Tongue (tissue), 2 donors: Measurements from ENCODE around the gene ABCA13. TPM values are rescaled to one million over a fixed set of nuclear protein-coding genes. Genes with fewer than 3 reads are reported as not detected.

Experiments
- DNase-seq: peaks from one replicate; pipeline ENCODE4 v3.0.0-alpha.2; 2015
- total RNA-seq: library from RNA; depleted of rRNA; stranded (reverse); fragments of >200 nt; gene quantifications from one replicate; pipeline ENCODE4 v1.2.3, GENCODE V29; 2014

Gene ABCA13
- total RNA-seq, 1 donor from 2014 or later = 0.72 TPM

DNA sequence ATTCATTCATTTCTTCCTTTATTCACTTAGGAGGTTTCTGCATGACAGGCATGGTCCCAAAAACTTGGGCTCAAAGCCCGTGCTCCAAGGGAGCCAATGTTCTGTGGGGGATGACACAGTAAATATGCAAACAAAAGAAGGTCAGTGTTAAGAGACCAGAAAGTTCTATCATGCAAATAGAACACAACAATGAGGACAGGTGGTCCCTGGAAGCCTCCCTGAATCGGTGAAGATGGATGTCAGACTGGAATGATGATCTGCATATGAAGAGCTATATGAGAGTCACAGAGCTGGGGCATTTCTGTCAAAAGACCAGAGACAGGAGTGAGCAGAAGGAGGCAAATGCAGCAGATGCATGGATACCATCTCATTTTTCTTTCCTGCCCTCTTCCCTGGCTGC, 129.0 kb downstream of the ABCA13 start:
- no peak for DNase-seq

DNA sequence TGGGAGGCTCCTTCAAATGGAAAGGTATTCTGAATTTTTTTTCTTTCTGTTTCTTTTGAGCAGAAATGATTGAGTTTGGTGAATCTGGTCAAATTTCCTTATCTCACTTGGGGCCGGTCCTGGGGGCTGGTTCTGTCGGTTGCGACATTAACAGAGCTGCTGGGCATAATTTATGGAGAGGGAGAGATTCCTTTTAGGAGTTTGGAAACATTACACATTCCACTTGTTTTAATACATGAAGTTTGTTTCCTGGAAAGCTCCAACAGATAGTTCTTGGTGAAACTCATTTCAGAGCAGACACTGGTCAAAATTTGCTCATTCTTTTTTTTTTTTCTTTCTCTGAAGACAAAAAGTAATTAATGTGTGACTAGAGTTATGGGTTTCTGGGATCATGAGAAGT, 129.9 kb downstream of the ABCA13 start:
- DNase-seq = no peak

DNA sequence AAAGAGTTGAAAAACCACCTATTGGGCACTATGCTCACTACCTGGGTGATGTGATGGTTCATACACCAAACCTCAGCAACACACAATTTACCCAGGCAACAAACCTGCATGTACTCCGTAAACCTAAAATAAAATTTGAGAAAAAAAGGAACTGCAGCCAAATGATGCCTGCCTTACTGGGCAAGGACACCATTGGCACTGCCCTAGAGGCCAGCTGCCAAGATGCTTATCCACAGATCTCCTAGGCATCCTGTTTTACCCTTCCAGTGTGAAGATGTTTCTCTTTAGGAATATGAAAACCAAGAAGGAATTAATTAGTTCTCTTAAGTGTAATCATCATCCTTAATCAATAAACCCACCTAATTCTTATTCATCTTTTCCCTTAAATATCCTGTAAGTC, 133.4 kb downstream of the ABCA13 start:
- DNase-seq = no peak

DNA sequence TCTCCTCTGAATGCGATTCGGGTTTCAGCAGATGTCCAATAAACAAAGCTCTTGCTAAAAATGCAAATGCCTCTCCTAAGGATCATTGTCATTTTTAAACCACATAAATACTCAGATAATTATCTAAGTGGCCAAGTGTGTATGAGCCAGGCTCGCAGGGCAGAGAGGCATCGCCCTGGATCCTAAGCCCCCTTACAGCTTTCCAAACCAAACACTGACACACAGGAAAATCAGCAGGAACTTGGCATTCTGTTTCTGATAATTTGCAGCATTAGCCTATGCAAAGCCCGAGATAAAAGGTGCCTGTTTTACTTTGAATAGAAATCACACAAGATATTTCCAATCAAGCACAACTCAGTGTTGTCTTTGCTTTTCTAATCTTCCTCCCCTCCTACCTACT, 134.4 kb downstream of the ABCA13 start:
- no peak for DNase-seq

- no peak for DNase-seq
Measured at GRCh38 chr7:48307041-48307714, 135.9 kb downstream of the ABCA13 start.

DNA sequence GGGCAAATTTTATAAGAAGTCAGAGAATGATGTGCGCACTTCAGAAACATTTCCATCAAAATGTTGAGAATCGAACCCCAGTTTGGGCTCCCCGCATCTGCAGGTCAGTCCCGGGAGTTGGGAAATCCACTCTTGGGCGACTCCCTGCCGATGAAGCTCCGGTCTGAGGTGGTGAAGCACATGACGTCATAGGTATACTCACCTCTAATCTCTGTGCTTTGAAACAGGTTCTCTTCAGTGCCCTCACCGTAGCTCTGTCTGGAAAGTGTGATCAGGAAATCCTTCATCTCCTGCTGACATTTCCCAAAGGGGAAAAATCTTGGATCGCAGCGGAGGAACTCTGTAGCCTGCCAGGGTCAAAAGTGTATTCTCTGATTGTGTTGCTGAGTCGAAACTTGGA, 138.5 kb downstream of the ABCA13 start:
- no peak for DNase-seq

DNA sequence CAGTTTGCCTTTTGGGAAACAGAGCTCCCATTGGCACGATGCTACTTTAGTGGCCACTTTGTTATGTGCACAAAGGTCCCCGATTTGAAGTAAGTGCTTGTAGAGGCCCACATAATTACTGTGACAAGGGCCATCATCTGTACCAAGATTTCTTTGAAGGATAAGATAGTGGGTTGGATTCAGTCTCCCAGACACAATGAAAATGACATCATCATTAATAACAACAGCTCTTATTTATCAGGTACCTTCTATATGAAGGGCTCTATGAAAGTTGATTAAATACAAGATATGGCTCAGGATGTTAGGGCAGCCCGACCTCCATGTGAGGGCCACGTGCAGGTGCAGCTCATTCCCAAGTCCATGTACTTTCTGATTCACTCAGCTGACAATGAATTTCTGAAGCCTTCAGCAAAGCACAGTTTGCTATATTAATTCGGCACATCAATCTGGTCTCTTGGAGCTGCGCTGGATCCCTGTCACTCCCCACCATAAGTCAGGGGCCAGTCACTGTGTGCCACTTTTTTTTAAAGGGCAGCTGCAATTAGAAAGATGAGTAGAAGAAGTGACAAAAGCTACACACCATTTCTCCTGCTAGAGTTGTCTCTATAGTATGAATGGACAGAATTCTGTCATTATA, 140.3 kb downstream of the ABCA13 start:
- no peak for DNase-seq

GRCh38 chr7:48312151-48312550, 140.9 kb downstream of the ABCA13 start:
- DNase-seq = no peak

- no peak for DNase-seq
Measured at GRCh38 chr7:48316768-48317167, 145.5 kb downstream of the ABCA13 start.

- no peak for DNase-seq
Measured at GRCh38 chr7:48317360-48317759, 146.1 kb downstream of the ABCA13 start.

DNA sequence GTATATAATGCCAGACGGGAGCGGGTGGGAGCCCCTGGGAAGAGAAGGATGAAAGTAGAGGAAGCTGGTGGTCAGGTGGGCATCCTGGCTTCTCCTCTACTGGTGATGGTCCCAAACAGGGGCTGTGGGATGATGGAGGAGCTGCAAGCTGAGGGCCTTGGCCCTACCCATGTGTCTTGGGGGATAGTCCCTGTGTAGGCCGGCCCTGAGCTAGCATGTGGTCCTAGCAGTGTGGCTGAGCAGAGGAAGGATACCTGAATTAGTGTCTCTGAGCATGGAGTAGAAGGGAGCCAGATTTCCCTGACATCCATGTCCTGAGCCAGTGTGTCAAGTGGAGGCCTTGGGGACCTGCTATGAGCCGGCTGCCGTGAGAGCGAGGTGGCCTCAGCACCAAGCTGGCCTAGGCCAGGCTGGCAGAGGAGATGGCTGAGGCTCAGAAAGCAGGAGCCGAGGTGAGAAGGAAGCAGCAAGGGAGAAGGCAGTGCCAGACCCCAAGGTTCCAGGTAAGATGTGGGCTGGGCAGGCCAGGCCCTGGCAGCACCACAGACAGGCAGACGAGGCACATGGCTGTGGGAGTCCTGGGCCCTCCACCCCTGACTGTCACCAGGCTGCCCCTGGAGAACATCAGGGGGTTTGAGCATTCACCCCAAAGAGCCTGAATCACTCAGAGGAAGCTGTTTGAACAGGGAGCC, 150.2 kb downstream of the ABCA13 start:
- no peak for DNase-seq

DNA sequence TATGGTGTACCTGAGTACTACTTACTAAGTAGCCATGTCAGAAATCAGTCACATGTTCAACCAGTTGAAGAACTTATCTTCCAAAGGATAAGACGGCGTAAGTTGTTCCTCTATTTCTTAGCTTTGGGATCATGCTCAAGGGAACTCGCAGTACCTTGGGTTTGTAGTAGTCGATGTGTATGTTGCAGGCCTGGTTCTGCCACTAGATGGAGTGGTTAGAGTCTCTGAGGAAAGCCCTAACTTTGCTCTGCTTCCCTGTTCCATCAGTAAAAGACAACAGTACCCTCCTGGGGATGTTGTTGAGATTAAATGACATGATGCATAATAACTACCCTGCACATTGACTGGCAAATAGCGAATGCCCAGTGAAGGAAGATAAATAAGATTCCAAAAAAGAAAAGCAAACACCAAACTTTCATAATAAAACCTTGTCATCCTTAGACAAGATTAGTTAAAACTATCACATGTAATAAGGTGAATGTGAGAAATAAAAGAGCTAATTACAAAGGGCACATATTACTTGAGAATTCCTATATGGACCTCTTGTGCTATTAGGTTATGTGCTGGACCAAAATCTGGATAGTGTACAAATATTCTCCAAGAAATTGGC, 165.9 kb downstream of the ABCA13 start:
- peak; percentile 27 for DNase-seq

- DNase-seq = no peak
Measured at GRCh38 chr7:48337781-48338180, 166.5 kb downstream of the ABCA13 start.

- DNase-seq = no peak
Measured at GRCh38 chr7:48347230-48347825, 176.1 kb downstream of the ABCA13 start.

DNA sequence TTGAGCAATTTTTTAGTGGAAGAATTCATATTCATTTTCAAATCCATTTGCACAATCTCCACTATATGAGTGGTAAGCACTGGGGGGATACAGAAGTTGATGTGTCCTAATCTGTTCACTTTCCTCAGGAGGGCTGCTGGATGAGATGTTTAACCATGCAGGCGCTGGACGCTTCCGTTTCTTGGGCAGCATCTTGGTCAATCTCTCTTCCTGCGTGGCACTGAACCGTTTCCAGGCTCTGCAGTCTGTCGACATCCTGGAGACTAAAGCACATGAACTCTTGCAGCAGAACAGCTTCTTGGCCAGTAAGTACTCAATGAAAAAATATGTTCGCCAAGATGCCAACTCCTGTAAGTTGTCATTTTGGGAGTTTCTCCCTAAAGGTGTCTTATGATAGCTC, 179.3 kb downstream of the ABCA13 start:
- no peak for DNase-seq

- no peak for DNase-seq
Measured at GRCh38 chr7:48351900-48352299, 180.6 kb downstream of the ABCA13 start.

DNA sequence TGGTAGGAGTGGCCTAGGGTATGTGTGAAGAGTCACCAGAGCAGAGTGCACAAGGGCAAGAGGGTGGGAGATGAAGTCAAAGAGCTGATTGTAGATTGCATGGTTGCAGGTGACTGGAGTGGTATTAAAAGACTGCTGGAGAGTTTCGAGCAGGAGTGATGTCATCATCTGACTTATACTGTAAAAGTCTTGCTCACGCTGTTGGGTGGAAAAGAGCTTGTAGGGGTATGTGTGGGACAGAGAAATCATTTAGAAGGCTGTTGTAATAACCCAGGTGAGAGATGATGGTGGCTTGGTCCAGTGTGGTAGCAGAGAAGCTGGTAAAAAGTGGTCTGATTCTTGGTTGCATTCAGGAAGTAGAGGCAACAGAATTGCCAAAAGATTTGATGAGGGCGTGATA, 184.1 kb downstream of the ABCA13 start:
- no peak for DNase-seq

GRCh38 chr7:48360574-48360973, 189.3 kb downstream of the ABCA13 start:
- DNase-seq = no peak

GRCh38 chr7:48363174-48363573, 191.9 kb downstream of the ABCA13 start:
- no peak for DNase-seq

DNA sequence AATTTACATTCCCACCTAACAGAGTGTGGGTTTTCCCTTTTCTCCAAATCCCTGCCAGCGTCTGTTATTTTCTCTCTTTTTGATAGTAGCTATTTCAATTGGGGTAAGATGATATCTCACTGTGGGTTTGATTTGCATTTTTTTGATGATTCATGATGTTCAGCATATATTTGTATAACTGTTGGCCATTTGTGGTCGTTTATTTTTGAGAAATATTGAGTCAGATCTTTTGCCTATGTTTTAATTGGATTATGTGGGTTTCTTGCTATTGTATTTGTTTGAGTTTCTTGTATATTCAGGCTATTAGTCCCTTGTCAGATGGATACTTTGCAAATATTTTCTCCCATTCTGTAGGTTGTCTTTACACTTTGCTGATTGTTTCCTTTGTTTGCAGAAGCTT, 193.8 kb downstream of the ABCA13 start:
- DNase-seq = no peak

GRCh38 chr7:48366096-48366495, 194.8 kb downstream of the ABCA13 start:
- DNase-seq = no peak

GRCh38 chr7:48376263-48376662, 205.0 kb downstream of the ABCA13 start:
- no peak for DNase-seq

GRCh38 chr7:48380921-48381320, 209.7 kb downstream of the ABCA13 start:
- no peak for DNase-seq
